GM23338 (cell line): ENCODE results near the gene MARCHF3. TPM values are rescaled to one million over a fixed set of nuclear protein-coding genes. Genes with fewer than 3 reads are reported as not detected.

Experiments
- ATAC-seq: fragments of 200-7000 bp; cut with Tn5 transposase; 3 replicates; pipeline ENCODE4 v1.9.1; 2020
- DNase-seq: peaks from one replicate; pipeline ENCODE4 v3.0.0-alpha.2; 2015; ENCODE audit warnings: low spot score
- H2AFZ ChIP-seq: fragments of 200-600 bp; sonication (generic); 2 replicates; pipeline ENCODE4 v1.8.0; 2016; ENCODE audit warnings: antibody characterized with exemption, mild to moderate bottlenecking, moderate library complexity
- H3F3A ChIP-seq: fragments of 200-600 bp; sonication (generic); replicated peaks from 2 replicates; pipeline ENCODE4 v1.8.0; 2017; ENCODE audit warnings: antibody characterized with exemption, mixed run types, low read depth
- H3K27ac ChIP-seq: fragments of 200-600 bp; sonication (generic); 2 replicates; pipeline ENCODE4 v1.6.1; 2016; ENCODE audit warnings: low read depth
- H3K27me3 ChIP-seq: fragments of 200-600 bp; sonication (generic); 2 replicates; pipeline ENCODE4 v1.8.0; 2016; ENCODE audit warnings: mild to moderate bottlenecking, mixed run types, moderate library complexity; ENCODE audit not compliant: insufficient read depth
- H3K36me3 ChIP-seq: fragments of 200-600 bp; sonication (generic); 2 replicates; pipeline ENCODE4 v1.8.0; 2016; ENCODE audit warnings: mild to moderate bottlenecking; ENCODE audit not compliant: insufficient read depth
- H3K4me1 ChIP-seq: fragments of 200-600 bp; sonication (generic); 2 replicates; pipeline ENCODE4 v1.8.0; 2016; ENCODE audit warnings: mild to moderate bottlenecking, moderate library complexity; ENCODE audit not compliant: insufficient read depth
- H3K4me2 ChIP-seq: fragments of 200-600 bp; sonication (generic); 2 replicates; pipeline ENCODE4 v1.7.1; 2017; ENCODE audit warnings: mixed run types
- H3K4me3 ChIP-seq: fragments of 200-600 bp; sonication (generic); 2 replicates; pipeline ENCODE4 v1.6.1; 2016; ENCODE audit warnings: mixed run types
- H3K79me2 ChIP-seq: fragments of 200-600 bp; sonication (generic); replicated peaks from 2 replicates; pipeline ENCODE4 v1.8.0; 2017; ENCODE audit warnings: mild to moderate bottlenecking; ENCODE audit not compliant: insufficient read depth
- H3K9me2 ChIP-seq: fragments of 200-600 bp; sonication (generic); 2 replicates; pipeline ENCODE4 v1.8.0; 2017; ENCODE audit not compliant: insufficient read depth
- H4K20me1 ChIP-seq: fragments of 200-600 bp; sonication (generic); replicated peaks from 2 replicates; pipeline ENCODE4 v1.8.0; 2017; ENCODE audit warnings: mild to moderate bottlenecking; ENCODE audit not compliant: insufficient read depth
- H3K27ac Mint-ChIP-seq: 2 replicates; pipeline ENCODE4 v1.8.0; 2020; ENCODE audit warnings: inconsistent platforms, mild to moderate bottlenecking, moderate library complexity, mixed read lengths
- H3K27me3 Mint-ChIP-seq: 3 replicates; pipeline ENCODE4 v1.8.0; 2022; ENCODE audit warnings: low read depth, mild to moderate bottlenecking, moderate library complexity, mixed read lengths, inconsistent platforms; ENCODE audit not compliant: insufficient read depth, poor library complexity
- H3K36me3 Mint-ChIP-seq: 3 replicates; pipeline ENCODE4 v1.8.0; 2021; ENCODE audit warnings: low read depth, mild to moderate bottlenecking, inconsistent platforms, moderate library complexity, mixed read lengths
- H3K4me1 Mint-ChIP-seq: 3 replicates; pipeline ENCODE4 v1.8.0; 2020; ENCODE audit warnings: mild to moderate bottlenecking, inconsistent platforms, mixed read lengths
- H3K4me3 Mint-ChIP-seq: 3 replicates; pipeline ENCODE4 v1.8.0; 2021; ENCODE audit warnings: moderate library complexity, mild to moderate bottlenecking, inconsistent platforms, mixed read lengths
- H3K9me3 Mint-ChIP-seq: 3 replicates; pipeline ENCODE4 v1.8.0; 2020; ENCODE audit warnings: moderate library complexity, mild to moderate bottlenecking, inconsistent platforms, mixed read lengths
- EZH2phosphoT487 ChIP-seq: fragments of 200-600 bp; sonication (generic); IDR thresholded peaks from one replicate; pipeline ENCODE4 v1.8.1; 2018; ENCODE audit warnings: antibody characterized with exemption; ENCODE audit not compliant: unreplicated experiment
- JUNB ChIP-seq: IDR thresholded peaks from one replicate; pipeline ENCODE4 v1.6.1; 2016; ENCODE audit warnings: antibody characterized with exemption; ENCODE audit not compliant: unreplicated experiment
- POLR2AphosphoS5 ChIP-seq: IDR thresholded peaks from 2 replicates; pipeline ENCODE4 v1.6.1; 2016; ENCODE audit warnings: antibody characterized with exemption, low read depth
- STAT1 ChIP-seq: IDR thresholded peaks from one replicate; pipeline ENCODE4 v1.6.1; 2016; ENCODE audit warnings: antibody characterized with exemption; ENCODE audit not compliant: unreplicated experiment
- polyA plus RNA-seq: library from polyadenylated mRNA; unstranded; fragments of >200 nt; fragmentation: Nextera tagmentation; extraction: Ambion mirVana; gene quantifications from 2 replicates; pipeline ENCODE4 v1.2.1, GENCODE V29; 2016
- total RNA-seq: library from RNA; depleted of rRNA; stranded (reverse); fragments of >200 nt; shearing (Covaris generic); gene quantifications from 2 replicates; pipeline ENCODE4 v1.2.3, GENCODE V29; 2014
- TF ChIP-seq, protein P1 (sequence below): fragments of 250-450 bp; sonication (Bioruptor Pico); IDR thresholded peaks from 2 replicates; pipeline ENCODE4 v1.5.0; 2020; ENCODE audit warnings: mild to moderate bottlenecking, moderate library complexity
- TF ChIP-seq, protein P2 (sequence below): IDR thresholded peaks from 2 replicates; pipeline ENCODE4 v1.6.1; 2016; ENCODE audit warnings: antibody characterized with exemption
- TF ChIP-seq, protein P3 (sequence below): IDR thresholded peaks from one replicate; pipeline ENCODE4 v1.6.1; 2018; ENCODE audit warnings: antibody characterized with exemption; ENCODE audit not compliant: unreplicated experiment

Gene MARCHF3
- total and polyA plus RNA-seq, 2 experiments from 2014 or later: 7.0 to 12.7 TPM

DNA sequence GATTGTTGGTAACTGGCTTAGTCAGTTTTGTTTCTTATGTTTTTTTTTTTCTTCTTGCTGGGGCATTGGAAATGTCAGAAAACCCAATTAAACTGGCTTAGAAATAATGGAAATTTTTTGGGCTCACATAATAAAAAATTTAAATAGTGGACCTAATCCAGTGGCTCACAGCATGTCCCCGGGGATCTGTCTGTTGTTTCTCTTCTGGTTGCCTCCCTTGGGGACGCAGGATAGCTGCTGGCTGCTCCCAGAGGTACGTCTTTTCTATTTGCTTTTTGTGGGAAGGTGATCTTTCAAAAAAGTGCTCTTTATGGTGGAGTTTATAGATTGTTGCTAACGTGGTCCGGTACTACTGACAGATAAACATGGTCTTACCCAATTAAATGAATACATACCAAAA, 201.3 kb downstream of the MARCHF3 start (continued):
- TF ChIP-seq, protein P1, sequence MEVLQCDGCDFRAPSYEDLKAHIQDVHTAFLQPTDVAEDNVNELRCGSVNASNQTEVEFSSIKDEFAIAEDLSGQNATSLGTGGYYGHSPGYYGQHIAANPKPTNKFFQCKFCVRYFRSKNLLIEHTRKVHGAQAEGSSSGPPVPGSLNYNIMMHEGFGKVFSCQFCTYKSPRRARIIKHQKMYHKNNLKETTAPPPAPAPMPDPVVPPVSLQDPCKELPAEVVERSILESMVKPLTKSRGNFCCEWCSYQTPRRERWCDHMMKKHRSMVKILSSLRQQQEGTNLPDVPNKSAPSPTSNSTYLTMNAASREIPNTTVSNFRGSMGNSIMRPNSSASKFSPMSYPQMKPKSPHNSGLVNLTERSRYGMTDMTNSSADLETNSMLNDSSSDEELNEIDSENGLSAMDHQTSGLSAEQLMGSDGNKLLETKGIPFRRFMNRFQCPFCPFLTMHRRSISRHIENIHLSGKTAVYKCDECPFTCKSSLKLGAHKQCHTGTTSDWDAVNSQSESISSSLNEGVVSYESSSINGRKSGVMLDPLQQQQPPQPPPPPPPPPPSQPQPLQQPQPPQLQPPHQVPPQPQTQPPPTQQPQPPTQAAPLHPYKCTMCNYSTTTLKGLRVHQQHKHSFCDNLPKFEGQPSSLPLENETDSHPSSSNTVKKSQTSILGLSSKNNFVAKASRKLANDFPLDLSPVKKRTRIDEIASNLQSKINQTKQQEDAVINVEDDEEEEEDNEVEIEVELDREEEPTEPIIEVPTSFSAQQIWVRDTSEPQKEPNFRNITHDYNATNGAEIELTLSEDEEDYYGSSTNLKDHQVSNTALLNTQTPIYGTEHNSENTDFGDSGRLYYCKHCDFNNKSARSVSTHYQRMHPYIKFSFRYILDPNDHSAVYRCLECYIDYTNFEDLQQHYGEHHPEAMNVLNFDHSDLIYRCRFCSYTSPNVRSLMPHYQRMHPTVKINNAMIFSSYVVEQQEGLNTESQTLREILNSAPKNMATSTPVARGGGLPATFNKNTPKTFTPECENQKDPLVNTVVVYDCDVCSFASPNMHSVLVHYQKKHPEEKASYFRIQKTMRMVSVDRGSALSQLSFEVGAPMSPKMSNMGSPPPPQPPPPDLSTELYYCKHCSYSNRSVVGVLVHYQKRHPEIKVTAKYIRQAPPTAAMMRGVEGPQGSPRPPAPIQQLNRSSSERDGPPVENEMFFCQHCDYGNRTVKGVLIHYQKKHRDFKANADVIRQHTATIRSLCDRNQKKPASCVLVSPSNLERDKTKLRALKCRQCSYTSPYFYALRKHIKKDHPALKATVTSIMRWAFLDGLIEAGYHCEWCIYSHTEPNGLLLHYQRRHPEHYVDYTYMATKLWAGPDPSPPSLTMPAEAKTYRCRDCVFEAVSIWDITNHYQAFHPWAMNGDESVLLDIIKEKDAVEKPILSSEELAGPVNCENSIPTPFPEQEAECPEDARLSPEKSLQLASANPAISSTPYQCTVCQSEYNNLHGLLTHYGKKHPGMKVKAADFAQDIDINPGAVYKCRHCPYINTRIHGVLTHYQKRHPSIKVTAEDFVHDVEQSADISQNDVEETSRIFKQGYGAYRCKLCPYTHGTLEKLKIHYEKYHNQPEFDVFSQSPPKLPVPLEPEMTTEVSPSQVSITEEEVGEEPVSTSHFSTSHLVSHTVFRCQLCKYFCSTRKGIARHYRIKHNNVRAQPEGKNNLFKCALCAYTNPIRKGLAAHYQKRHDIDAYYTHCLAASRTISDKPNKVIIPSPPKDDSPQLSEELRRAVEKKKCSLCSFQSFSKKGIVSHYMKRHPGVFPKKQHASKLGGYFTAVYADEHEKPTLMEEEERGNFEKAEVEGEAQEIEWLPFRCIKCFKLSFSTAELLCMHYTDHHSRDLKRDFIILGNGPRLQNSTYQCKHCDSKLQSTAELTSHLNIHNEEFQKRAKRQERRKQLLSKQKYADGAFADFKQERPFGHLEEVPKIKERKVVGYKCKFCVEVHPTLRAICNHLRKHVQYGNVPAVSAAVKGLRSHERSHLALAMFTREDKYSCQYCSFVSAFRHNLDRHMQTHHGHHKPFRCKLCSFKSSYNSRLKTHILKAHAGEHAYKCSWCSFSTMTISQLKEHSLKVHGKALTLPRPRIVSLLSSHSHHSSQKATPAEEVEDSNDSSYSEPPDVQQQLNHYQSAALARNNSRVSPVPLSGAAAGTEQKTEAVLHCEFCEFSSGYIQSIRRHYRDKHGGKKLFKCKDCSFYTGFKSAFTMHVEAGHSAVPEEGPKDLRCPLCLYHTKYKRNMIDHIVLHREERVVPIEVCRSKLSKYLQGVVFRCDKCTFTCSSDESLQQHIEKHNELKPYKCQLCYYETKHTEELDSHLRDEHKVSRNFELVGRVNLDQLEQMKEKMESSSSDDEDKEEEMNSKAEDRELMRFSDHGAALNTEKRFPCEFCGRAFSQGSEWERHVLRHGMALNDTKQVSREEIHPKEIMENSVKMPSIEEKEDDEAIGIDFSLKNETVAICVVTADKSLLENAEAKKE (CRISPR knock-in tag): no peak
- TF ChIP-seq, protein P2, sequence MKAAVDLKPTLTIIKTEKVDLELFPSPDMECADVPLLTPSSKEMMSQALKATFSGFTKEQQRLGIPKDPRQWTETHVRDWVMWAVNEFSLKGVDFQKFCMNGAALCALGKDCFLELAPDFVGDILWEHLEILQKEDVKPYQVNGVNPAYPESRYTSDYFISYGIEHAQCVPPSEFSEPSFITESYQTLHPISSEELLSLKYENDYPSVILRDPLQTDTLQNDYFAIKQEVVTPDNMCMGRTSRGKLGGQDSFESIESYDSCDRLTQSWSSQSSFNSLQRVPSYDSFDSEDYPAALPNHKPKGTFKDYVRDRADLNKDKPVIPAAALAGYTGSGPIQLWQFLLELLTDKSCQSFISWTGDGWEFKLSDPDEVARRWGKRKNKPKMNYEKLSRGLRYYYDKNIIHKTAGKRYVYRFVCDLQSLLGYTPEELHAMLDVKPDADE: no peak
- TF ChIP-seq EZH2phosphoT487 (no peak), STAT1 (no peak)

DNA sequence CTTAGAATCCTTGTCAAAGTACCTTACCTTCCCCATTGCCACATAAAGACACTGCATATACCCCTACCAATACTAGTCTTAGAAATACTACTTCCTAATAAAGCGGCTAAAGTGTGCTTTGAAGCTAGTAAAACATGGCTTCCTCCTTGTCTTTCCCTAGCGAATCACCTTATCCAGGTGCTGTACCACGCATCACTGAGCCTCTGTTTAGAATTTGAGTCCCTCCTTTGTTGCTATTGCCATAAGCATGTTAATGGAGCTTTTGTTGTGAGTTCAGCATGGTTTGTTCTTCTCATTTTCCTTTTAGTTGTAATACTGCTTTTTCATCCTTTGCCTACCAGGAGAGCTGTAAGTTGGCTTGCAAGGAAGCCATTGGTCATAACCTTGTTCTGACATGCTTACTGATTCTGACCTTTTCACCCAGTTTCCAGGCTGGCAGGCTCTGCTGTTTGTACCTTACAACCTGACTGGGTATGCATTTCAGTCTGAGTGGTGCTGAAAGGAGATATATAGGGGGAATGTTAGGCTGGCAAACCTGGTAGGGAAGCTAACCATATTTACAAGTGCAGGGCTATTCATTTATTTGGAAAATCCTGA, 203.6 kb downstream of the MARCHF3 start:
- ATAC-seq (peak; percentile 85), DNase-seq (peak; percentile 37)
- peaks cover 2% of the 10 kb centered on the region for H4K20me1 ChIP-seq
- Mint-ChIP-seq H3K36me3 (peaks cover 86% of the 10 kb centered on the region), H3K27ac (peak overlapping the region; percentile 45), H3K9me3 (no peaks in the 10 kb centered on the region), H3K27me3 (no peaks in the 10 kb centered on the region), H3K4me3 (no peak overlapping the region), H3K4me1 (peaks cover 20% of the 10 kb centered on the region)
- no peak overlapping the region for H2AFZ ChIP-seq
- H3F3A ChIP-seq: no peaks in the 10 kb centered on the region; the same call in 1 of the 2 replicates
- peaks cover 55% of the 10 kb centered on the region for H3K36me3 ChIP-seq
- peak overlapping the region; percentile 70 for H3K27ac ChIP-seq
- H3K9me2 ChIP-seq: no peaks in the 10 kb centered on the region
- H3K4me2 ChIP-seq: 0 out of 2 replicates have a peak overlapping the region, but pooled peaks have one; percentile 4
- no peak overlapping the region for H3K4me3 ChIP-seq
- TF ChIP-seq, protein P2: no peak
- TF ChIP-seq JUNB (no peak), POLR2AphosphoS5 (no peak)
- TF ChIP-seq, protein P3, sequence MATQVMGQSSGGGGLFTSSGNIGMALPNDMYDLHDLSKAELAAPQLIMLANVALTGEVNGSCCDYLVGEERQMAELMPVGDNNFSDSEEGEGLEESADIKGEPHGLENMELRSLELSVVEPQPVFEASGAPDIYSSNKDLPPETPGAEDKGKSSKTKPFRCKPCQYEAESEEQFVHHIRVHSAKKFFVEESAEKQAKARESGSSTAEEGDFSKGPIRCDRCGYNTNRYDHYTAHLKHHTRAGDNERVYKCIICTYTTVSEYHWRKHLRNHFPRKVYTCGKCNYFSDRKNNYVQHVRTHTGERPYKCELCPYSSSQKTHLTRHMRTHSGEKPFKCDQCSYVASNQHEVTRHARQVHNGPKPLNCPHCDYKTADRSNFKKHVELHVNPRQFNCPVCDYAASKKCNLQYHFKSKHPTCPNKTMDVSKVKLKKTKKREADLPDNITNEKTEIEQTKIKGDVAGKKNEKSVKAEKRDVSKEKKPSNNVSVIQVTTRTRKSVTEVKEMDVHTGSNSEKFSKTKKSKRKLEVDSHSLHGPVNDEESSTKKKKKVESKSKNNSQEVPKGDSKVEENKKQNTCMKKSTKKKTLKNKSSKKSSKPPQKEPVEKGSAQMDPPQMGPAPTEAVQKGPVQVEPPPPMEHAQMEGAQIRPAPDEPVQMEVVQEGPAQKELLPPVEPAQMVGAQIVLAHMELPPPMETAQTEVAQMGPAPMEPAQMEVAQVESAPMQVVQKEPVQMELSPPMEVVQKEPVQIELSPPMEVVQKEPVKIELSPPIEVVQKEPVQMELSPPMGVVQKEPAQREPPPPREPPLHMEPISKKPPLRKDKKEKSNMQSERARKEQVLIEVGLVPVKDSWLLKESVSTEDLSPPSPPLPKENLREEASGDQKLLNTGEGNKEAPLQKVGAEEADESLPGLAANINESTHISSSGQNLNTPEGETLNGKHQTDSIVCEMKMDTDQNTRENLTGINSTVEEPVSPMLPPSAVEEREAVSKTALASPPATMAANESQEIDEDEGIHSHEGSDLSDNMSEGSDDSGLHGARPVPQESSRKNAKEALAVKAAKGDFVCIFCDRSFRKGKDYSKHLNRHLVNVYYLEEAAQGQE: no peak
- H3K4me1 ChIP-seq: peaks cover 33% of the 10 kb centered on the region
- no peaks in the 10 kb centered on the region for H3K27me3 ChIP-seq
- H3K79me2 ChIP-seq: peaks cover 45% of the 10 kb centered on the region
